Hippocampal formation (tissue), 2 donors: ENCODE measurements around the gene RHOT2.

Source experiments
- DNase-seq, 2 donors: peaks; one replicate each; lab custom pipeline; 2025; lab: John Stamatoyannopoulos, UW

Gene RHOT2

DNA sequence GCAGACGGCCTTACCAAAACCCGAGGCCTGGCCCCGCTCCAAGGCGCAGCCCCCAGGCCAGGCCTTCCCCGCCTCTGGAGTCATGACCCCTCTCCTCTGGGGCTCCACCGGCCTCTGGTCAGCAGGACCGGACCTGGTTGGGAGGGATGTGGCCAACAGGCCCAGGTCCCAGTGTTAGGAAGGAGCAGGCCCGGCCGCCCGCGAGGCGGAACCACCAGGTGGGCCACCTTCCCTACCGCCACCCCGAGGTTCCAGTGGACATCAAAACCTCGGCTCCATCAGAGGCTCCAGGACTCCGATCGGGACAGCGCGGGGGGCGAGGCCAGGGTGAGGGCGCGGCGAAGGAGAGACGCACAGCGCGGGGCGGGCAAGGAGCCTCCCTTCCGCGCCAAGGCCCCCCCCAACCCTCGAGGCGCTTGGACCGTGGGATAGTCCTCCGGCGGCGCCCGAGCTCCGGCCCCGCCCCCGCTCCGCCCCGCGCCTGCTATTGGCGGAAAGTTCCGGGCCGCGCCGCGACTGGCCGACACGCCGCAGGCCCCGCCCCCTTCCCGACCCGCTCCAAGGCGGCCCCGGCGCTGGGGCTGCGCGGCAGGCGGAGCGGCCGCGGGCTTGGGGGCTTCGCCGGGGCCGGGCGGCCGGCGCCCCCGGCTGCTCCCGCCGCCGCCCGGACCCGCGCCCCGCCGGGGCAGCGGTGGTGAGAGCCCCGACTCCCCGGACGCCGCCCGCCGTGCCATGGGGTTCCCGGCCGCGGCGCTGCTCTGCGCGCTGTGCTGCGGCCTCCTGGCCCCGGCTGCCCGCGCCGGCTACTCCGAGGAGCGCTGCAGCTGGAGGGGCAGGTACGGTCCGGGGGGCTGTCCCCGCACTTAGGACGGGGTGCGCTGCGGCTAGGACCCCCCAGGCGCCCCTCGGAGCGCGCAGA, 46.9 kb downstream of the RHOT2 start, which contains the start of gene METRN:
METRN (plus strand) TSS at position 561 of the 919 bp plus-strand sequence; CDS start at position 733, 172 bp downstream.
- peak; percentile 82 to 86 for DNase-seq

DNA sequence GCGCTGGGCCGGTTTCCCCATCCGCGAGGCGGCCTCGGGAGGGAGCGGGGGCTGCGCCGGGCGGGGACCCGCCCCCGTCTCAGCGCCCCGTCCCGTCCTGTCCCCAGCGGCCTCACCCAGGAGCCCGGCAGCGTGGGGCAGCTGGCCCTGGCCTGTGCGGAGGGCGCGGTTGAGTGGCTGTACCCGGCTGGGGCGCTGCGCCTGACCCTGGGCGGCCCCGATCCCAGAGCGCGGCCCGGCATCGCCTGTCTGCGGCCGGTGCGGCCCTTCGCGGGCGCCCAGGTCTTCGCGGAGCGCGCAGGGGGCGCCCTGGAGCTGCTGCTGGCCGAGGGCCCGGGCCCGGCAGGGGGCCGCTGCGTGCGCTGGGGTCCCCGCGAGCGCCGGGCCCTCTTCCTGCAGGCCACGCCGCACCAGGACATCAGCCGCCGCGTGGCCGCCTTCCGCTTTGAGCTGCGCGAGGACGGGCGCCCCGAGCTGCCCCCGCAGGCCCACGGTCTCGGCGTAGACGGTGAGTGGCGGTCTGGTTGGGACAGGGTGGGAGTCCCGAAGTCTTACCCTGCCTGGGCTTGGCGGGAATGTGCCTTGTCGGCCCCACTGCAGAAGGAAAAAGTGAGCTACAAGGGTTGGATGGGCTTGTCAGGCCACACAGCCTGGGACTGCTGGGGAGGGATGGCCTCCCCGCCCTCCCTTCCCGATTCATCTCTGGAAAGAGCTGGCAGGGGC, 47.7 kb downstream of the RHOT2 start:
- no peak for DNase-seq

DNA sequence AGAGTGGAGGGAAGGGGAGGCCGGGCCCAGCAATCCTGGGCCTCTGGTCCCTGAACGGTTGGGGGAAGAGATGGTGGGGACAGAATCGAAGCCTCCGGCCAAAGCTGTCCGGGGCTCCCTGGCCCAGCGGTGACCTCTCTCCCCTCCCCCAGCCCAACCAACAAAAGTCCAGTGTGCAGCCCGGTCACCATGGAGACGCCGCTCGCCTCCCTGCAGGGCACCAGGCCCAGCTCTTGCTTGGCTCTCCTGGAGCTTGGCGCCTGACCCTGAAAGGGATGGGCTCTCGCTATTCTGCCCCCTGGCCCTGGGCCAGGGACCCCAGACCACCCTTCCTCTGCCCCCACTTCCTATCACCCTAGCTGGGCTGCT, 48.3 kb downstream of the RHOT2 start:
- DNase-seq = peak; percentile 86 to 89

DNA sequence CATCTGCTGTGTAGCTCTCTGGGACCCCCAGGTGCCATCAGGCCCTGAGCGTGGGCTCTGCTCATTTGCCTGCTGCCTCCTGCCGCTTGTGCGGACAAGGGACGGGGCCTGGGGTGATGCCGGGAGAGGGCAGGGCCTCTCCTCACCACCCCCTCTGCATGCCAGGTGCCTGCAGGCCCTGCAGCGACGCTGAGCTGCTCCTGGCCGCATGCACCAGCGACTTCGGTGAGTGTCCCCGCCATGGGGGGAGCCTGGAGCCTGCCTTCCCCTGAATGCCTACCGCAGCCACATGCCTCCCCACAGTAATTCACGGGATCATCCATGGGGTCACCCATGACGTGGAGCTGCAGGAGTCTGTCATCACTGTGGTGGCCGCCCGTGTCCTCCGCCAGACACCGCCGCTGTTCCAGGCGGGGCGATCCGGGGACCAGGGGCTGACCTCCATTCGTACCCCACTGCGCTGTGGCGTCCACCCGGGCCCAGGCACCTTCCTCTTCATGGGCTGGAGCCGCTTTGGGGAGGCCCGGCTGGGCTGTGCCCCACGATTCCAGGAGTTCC, 48.9 kb downstream of the RHOT2 start:
- no peak for DNase-seq

DNA sequence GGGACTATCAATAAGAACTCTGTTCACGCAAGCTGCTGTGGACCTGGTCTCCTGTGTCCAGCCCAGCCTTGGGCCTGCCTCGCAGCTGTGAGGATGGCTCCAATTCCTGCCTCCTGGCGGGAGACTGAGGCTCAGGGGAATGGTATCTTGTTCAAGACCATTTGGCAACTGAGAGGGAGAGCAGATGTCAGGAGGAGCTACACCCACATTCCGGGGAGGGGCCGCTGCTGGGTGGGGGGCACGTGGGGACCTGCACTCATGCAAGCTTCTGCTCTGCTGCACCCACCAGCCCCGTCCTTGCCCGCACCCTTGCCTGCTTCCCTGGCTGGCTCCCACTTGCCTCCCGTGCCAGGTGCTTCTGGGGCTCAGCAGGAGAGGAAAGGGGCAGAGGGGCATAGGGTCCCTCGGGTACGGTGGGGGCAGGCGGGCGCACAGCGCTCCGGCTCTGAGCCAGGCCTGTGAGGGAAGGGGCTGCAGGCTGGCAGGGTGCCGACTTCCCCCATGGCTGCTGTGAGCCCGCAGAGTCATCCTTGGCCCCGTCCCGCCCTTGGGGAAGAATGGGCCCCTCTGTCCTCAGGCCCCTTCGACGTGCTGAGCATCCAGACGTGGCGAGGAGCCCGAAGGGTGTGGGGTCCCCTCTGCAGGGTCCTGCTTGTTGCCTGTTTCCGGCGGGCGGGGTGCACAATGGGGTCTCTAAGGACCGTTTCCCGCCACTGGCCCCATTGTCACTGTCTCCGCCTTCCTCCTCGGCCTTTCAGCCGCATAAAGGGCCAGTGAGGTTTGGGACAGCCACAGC, 49.7 kb downstream of the RHOT2 start:
- no peak for DNase-seq

DNA sequence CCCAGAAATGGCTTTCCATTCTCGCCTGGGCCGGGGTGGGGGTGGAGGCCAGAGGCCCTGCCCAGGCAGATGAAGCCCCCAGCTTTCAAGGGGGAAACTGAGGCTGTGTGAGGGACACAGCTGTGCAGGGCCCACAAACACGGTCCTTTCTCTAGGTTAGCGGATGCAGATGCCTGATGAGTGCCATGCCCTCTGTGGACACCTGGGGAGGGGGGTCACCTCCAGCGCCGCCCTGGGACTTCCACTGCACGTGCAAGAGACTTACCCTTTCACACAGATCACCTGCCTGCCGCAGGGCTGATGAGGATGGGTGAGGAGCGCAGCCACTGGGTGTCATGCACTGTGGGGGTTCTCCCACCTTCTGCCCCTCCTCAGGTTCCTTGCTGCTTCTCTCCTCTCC, 50.5 kb downstream of the RHOT2 start:
- no peak for DNase-seq

DNA sequence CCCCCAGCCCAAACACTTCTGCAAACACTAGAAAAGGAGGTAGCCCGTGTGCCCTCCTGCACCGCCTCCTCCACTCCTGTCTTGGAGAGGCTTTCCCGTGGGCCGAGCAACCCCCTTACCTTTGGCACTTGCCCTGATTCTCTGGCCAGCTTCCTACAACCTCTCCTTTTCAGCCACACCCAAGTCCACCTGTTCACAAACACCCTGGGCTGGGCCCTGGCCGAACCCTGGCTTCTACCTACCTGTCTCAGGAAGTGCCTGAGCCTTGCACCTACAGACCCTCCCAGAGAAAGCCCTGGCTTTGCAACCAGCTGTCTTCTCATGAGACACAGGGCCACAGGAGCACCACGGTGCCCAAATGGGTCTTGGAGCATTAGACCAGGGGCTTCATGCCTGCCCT, 51.0 kb downstream of the RHOT2 start:
- no peak for DNase-seq

DNA sequence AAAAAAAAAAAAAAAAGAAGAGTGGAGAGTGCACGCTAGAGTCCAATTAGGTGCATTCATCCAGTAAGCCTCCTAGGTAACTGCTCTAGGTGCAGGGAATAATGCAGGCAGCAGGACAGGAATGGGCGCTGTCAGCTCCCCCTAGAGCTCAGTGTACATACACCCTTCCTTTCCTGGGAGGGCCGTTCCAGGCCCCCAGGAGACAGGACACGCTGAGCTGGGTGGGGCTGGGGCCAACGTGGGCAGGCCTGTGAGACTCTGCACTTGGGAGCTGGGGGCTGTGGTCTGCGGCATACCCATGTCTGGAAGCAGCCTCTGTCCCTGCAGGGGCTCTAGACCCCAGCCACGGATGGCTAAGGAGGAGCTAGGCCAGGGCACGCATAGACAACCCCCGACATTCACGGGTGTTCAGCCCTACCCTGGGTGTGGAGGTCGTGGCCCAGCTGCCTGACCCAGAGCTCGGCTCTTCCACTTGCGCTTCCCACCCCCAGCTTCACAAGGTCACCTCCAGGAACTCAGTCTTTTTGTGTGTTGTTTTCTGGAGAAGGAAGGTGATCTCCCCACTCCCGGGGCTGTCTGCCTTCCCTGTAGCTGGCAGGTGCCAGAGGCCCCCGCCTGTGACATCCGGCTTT, 52.0 kb downstream of the RHOT2 start:
- DNase-seq = no peak

DNA sequence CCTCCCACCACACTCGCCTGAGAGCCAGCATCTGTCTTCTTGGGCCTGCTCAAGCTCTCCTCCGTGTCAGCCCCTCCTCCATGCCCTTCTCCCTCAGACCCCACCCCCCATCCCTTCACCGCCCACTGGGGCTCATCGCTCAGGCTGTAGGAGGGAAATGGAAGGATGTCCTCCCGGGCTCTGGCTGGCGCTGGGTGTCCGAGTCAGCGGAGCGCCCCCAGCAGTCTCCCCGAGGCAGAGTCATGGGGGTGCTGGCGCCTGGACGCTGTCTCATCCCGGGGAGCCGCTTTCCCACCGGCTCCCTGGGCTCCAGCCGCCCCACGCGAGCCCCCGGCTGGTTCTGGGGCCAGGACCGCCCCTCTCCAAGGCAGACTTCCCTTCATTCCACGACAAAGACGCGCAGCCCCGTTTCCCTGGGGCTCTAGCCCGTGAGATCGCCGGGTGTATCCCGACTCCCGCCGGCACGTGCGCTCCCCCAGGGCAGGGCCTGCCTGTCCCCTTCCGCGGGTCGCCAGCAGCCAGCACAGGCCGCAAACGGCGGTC, 52.6 kb downstream of the RHOT2 start:
- peak; percentile 41 to 52 for DNase-seq

DNA sequence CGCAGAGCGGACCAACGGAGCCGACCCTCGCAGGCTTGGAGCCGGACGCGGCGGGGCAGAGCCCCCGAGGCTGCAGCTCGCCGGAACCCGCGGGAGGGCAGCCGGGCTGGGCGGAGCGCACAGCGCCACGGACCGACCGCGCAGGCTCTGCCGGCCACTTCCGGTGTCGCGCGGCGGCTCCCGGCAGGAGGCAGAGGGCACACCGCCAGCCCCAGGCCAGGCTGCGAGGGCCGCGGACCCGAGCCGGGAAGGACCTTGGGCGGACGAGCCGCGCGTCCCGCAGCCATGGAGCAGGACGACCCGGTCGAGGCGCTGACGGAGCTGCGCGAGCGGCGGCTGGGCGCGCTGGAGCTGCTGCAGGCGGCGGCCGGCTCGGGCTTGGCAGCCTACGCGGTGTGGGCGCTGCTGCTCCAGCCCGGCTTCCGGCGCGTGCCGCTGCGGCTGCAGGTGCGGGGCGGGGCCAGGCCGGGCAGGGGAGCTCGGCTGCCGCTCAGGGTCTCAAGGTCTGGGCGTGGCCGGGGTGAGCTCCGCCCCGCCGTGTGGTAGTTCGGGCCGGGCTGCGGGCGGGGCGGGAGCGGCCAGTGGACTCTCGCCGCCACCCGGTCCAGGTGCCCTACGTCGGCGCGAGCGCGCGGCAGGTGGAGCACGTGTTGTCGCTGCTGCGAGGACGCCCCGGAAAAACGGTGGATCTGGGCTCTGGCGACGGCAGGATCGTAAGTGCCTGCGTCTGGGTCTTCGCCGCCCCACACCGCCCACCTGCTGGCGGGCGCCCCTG, 53.2 kb downstream of the RHOT2 start, which contains the start of gene ANTKMT:
ANTKMT (plus strand) TSS at position 157 of the 775 bp plus-strand sequence; CDS start at position 286, 129 bp downstream.
- peak; percentile 58 to 77 for DNase-seq

DNA sequence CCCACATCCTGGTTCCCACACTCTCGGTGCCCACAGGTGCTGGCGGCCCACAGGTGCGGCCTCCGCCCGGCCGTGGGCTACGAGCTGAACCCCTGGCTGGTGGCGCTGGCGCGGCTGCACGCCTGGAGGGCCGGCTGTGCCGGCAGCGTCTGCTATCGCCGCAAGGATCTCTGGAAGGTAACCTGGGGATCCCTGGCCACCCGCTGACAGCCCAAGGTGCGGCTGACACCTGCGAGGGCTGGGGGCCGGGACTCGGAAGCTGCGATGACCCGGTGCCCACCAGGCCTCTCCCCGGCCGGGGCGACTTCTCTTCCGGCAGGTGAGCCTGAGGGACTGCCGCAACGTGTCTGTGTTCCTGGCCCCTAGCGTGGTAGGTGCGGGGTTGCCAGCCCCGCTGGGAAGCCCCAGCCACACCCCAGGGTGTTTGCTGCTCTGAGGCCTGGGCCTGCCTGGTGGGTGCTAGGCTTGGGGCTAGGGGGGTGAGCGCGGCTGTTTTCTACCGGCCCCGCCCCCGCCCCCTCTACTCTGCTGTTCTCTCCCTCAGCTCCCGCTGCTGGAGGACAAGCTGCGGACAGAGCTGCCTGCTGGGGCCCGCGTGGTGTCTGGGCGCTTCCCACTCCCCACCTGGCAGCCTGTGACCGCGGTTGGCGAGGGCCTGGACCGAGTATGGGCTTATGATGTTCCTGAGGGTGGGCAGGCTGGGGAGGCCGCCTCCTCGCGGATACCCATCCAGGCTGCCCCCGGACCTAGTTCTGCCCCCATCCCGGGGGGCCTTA, 54.0 kb downstream of the RHOT2 start:
- no peak for DNase-seq

DNA sequence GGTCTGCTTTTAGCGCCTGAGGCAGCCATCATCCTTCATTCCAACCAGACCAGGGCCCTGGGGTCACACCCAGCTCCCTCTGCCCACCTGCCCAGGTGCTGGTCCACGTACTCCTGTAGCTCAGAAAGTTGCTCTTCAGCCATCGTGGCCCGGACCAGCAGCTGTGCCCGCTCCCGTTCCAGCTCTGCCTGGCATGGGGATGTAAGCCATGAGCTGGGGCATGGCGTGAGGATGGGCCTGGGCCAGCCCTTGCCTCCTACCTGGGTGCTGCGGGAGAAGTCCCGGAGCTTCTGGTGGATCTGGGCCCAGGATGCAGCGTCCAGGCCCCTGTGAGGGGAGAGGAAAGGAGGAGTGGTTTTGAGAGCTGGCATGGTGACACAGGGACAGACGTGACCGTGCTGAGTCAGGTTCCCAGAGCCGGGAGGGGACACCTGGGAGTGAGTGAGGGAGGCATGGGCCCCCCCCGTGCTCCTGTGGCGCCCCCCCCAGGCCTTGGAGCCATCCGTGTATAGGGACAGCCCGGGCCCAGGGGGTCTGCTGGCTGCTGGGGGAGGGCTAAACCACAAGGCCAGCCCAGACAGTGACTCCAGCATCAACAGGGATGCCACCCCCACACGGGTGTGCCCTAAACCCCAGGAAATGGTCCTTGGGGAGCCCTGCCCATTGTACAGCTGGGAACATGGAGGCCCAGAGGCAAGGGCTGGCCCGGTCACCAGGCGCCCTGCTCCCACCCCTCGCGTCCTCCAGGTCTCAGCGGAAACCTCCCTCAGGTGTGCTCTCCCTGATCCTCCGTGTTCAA, 55.1 kb downstream of the RHOT2 start:
- DNase-seq = no peak

DNA sequence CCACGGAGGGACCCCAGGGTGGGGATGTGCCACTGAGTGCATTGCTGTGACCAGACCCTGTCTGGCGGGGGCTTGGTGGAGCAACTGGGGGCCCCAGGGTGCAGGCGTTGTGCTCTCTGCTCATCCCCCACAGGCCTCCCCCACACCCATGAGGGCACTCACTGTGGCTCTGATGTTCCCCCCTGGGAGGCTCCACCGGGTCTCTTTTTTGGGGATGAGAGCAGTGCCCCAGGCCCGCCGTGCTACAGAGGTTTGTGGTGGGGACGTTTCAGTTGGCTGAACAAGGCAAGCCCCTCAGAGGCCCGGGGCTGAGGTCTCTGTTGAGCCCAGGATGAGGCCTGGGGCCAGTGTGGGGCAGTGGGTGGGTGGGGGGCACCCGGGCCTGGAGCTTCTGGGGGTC, 55.8 kb downstream of the RHOT2 start:
- DNase-seq = no peak
